NCI-H1436 treated with DMSO at 0.1 percent for 48 hours (cell line): Measurements from ENCODE around the gene PLEKHB1.

Experiments
- DNase-seq: peaks from one replicate; lab custom pipeline; 2025; lab: John Stamatoyannopoulos, UW

Gene PLEKHB1

GRCh38 chr11:73645972-73646631, at the start of gene PLEKHB1:
Gene PLEKHB1 (plus strand): TSS chr11:73646581. CDS start chr11:73646609, 28 bp downstream.
- no peak for DNase-seq

- DNase-seq, result no peak
Measured at GRCh38 chr11:73597336-73597955, 48.9 kb upstream of the PLEKHB1 start.

- peak; percentile 82 for DNase-seq
Measured at GRCh38 chr11:73597956-73598718, 48.2 kb upstream of the PLEKHB1 start, which contains the start of gene FAM168A. Gene FAM168A (minus strand): TSS chr11:73598112. CDS start chr11:73468474, 129,638 bp downstream.

- DNase-seq, result no peak
Measured at GRCh38 chr11:73598719-73599379, 47.5 kb upstream of the PLEKHB1 start.

- DNase-seq, result no peak
Measured at GRCh38 chr11:73612601-73613140, 33.7 kb upstream of the PLEKHB1 start.

GRCh38 chr11:73614591-73614990, 31.8 kb upstream of the PLEKHB1 start:
- DNase-seq, result no peak

- DNase-seq, result no peak
Measured at GRCh38 chr11:73622926-73623593, 23.3 kb upstream of the PLEKHB1 start.

- no peak for DNase-seq
Measured at GRCh38 chr11:73623686-73624085, 22.7 kb upstream of the PLEKHB1 start.

- no peak for DNase-seq
Measured at GRCh38 chr11:73625696-73626318, 20.6 kb upstream of the PLEKHB1 start.

- no peak for DNase-seq
Measured at GRCh38 chr11:73629907-73630306, 16.5 kb upstream of the PLEKHB1 start.

GRCh38 chr11:73632996-73633395, 13.4 kb upstream of the PLEKHB1 start:
- no peak for DNase-seq

- DNase-seq, result no peak
Measured at GRCh38 chr11:73633999-73634398, 12.4 kb upstream of the PLEKHB1 start.

GRCh38 chr11:73635721-73636120, 10.7 kb upstream of the PLEKHB1 start:
- DNase-seq, result no peak

GRCh38 chr11:73636249-73636648, 10.1 kb upstream of the PLEKHB1 start:
- no peak for DNase-seq

- DNase-seq, result no peak
Measured at GRCh38 chr11:73637012-73637411, 9.4 kb upstream of the PLEKHB1 start.

- no peak for DNase-seq
Measured at GRCh38 chr11:73640592-73640991, 5.8 kb upstream of the PLEKHB1 start.

- no peak for DNase-seq
Measured at GRCh38 chr11:73641668-73642067, 4.7 kb upstream of the PLEKHB1 start.

- DNase-seq, result no peak
Measured at GRCh38 chr11:73645121-73645969, 1.0 kb upstream of the PLEKHB1 start.

- peak; percentile 80 for DNase-seq
Measured at GRCh38 chr11:73647459-73648100, 1.2 kb downstream of the PLEKHB1 start.

- DNase-seq, result no peak
Measured at GRCh38 chr11:73648121-73648520, 1.7 kb downstream of the PLEKHB1 start.
